Measurements from ENCODE around the gene DPP6. TPM values are rescaled to one million over a fixed set of nuclear protein-coding genes. Genes with fewer than 3 reads are reported as not detected.

The DPP6 gene
- total and polyA plus RNA-seq, 2 of the 8 experiments (the other 6 are each of a cell fraction or from before 2014, with no cell fraction given): 4.7 to 6.8 TPM

GRCh38 chr7:154519229-154519628 lies 467.0 kb downstream of the DPP6 start:
- H2BK5ac ChIP-seq (ENCODE audit: low read depth, low read length): no peak overlapping the region
- no peak for FAIRE-seq
- H2BK20ac ChIP-seq (ENCODE audit: low read length): no peak overlapping the region
- H3K23ac ChIP-seq (ENCODE audit: insufficient read length): no peak overlapping the region
- no peaks in the 10 kb centered on the region for H3K79me1 ChIP-seq (ENCODE audit: low read depth, low read length)
- H2BK120ac ChIP-seq (replicated peaks; ENCODE audit: low read depth, low read length): no peak overlapping the region
- no peak overlapping the region for H3K27ac ChIP-seq (ENCODE audit: low read depth, low read length)
- no peak overlapping the region for H3K56ac ChIP-seq (replicated peaks; ENCODE audit: insufficient read length, low read depth, low read length)
- no peak overlapping the region for H2AK5ac ChIP-seq (ENCODE audit: low read depth, low read length)
- no peak overlapping the region for H3K4me3 ChIP-seq (ENCODE audit: extremely low read depth in 1 of 4, insufficient read depth in 2 of 4, low read depth in 3 of 4, low read length in 4 of 4)
- H4K8ac ChIP-seq (ENCODE audit: extremely low read depth, insufficient read depth, low read length): no peak overlapping the region
- no peaks in the 10 kb centered on the region for H4K20me1 ChIP-seq (replicated peaks in 1 of 2; ENCODE audit: control insufficient read depth in 1 of 2, insufficient read depth in 2 of 2, low read length in 2 of 2)
- TF ChIP-seq EP300 (IDR thresholded peaks at IDR 0.05; ENCODE audit: borderline replicate concordance in 1 of 2, low read depth in 2 of 2, low read length in 2 of 2) (no peak), RXRA (IDR thresholded peaks at IDR 0.05; ENCODE audit: insufficient read depth, low read depth, low read length) (no peak), TCF12 (IDR thresholded peaks at IDR 0.05; ENCODE audit: low read depth, low read length) (no peak), TAF7 (optimal IDR thresholded peaks at IDR 0.05; ENCODE audit: borderline replicate concordance, low read depth, low read length) (no peak), SP2 (IDR thresholded peaks at IDR 0.05; ENCODE audit: low read length) (no peak)
- 91% methylated on average over 4 of the region's 4 CpGs; no CpG with 5 or more reads in 1 of the 2 experiments for WGBS, 2 experiments (ENCODE audit: extremely low coverage in 1 of 2, insufficient coverage in 1 of 2, insufficient read length in 1 of 2, insufficient replicate concordance in 2 of 2, low coverage in 1 of 2, low lambda C conversion rate in 2 of 2, missing lambda C conversion rate in 1 of 2)
- H3K4me2 ChIP-seq (ENCODE audit: insufficient read depth in 1 of 2, low read depth in 2 of 2, low read length in 2 of 2): no peak overlapping the region
- H3K9me3 ChIP-seq (ENCODE audit: insufficient read depth in 2 of 2, low read depth in 1 of 2, low read length in 1 of 2): no peaks in the 10 kb centered on the region
- no peaks in the 10 kb centered on the region for H3K79me2 ChIP-seq (ENCODE audit: control insufficient read depth in 1 of 2, insufficient read depth in 2 of 2, low read length in 2 of 2)
- H3K4me1 ChIP-seq (replicated peaks in 1 of 4; ENCODE audit: control insufficient read depth in 3 of 4, insufficient read depth in 4 of 4, low read length in 3 of 4): no peaks in the 10 kb centered on the region
- H3K9ac ChIP-seq (replicated peaks in 1 of 4; ENCODE audit: extremely low read depth in 1 of 4, low read depth in 3 of 4, low read length in 3 of 4): no peak overlapping the region
- no peaks in the 10 kb centered on the region for H3K23me2 ChIP-seq (ENCODE audit: low read depth, low read length)
- ChIA-PET POLR2A (ENCODE audit: partially characterized antibody) (no interaction called here), CTCF (ENCODE audit: partially characterized antibody) (interaction anchor here (1.6 kb wide), 1 partner anchor 424 kb away, joined by 3 read pairs; no protein-coding TSS in a partner anchor)
- no peak for DNase-seq (ENCODE audit: low read depth in 1 of 2, low spot score in 2 of 2)
- no peak overlapping the region for H3K14ac ChIP-seq (ENCODE audit: insufficient read length)
- no peak overlapping the region for H3K18ac ChIP-seq (ENCODE audit: extremely low read depth, low read length)
- H3K36me3 ChIP-seq (ENCODE audit: control insufficient read depth in 2 of 4, insufficient read depth in 4 of 4, low read length in 3 of 4): no peaks in the 10 kb centered on the region
- H2BK15ac ChIP-seq (ENCODE audit: low read length): no peak overlapping the region
- H2AFZ ChIP-seq (ENCODE audit: low read length): no peak overlapping the region
- H4K91ac ChIP-seq (replicated peaks; ENCODE audit: insufficient read length, low read length): no peak overlapping the region
- no peaks in the 10 kb centered on the region for H3K27me3 ChIP-seq (replicated peaks in 1 of 4; ENCODE audit: control insufficient read depth in 3 of 4, extremely low read depth in 1 of 4, insufficient read depth in 3 of 4, low read length in 3 of 4)
- no peak overlapping the region for H2BK12ac ChIP-seq (ENCODE audit: low read depth, low read length)
- H3K4ac ChIP-seq (replicated peaks; ENCODE audit: insufficient read length, low read depth, low read length): no peak overlapping the region
- no peak overlapping the region for H4K5ac ChIP-seq (ENCODE audit: insufficient read length, low read depth, low read length)
